Measurements from ENCODE around the gene ASPG.

- TF ChIP-seq POLR2AphosphoS5 (IDR thresholded peaks at IDR 0.05) (no peak), CTCF (IDR thresholded peaks at IDR 0.05) (no peak), EP300 (IDR thresholded peaks at IDR 0.05) (no peak), POLR2A (IDR thresholded peaks at IDR 0.05) (no peak)
These were observed 58.3 kb downstream of the ASPG start for GRCh38 chr14:104143521-104144452.
